ENCODE results near the gene LRRC32.
"Not testable (repeated sequence)": the region's sequence is repeated elsewhere in the genome, so short reads cannot be mapped to it uniquely, and the experiment has no call there.

LRRC32 gene

DNA sequence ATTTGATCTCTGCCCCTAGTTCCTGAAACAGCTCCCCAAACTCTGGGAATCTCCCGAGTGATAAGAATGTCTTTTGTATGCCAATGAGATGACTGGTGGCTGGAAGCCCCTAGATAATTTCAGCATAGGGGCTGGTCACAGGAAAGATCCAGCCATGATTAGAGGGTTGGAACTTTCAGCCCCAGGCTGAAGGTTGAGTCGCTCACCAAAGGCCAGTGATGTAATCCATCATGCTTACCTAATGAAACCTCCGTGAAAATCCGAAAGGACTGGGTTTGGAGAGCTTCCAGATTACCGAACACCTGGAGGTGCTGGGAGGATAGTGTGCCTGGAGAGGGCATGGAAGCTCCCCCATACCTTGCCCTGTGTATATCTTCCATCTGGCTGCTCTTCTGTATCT is 26.0 kb downstream of the LRRC32 start:
- no peak for DNase-seq

DNA sequence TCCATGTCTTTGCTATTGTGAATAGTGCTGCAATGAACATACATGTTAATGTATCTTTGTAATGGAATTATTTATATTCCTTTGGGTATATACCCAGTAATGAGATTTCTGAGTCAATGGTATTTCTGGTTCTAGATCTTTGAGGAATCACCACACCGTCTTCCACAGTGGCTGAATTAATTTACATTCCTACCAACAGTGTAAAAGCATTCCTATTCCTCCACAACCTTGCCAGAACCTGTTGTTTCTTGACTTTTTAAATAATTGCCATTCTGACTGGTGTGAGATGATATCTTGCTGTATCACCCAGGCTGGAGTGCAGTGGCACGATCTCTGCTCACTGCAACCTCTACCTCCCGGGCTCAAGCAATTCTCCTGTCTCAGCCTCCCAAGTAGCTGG is 26.8 kb downstream of the LRRC32 start:
- not testable (repeated sequence) for DNase-seq

DNA sequence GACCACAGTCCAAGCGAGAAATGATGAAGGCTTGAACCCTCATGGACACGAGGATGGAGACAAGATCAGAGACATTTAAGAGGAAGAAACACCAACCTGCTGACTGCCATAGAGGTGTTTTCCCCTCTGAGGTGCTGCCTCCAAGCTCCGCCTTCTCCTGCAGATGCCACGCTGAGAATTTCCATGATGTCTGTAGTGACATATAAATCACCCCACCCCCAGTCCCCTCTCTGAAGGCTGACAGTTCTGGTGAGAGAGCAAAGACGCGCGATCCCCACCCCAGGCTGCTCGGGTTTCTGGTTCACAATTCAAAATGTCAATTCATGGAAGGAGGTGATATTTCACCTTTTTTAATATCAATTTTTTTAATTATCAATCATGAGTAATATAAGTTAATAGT is 28.2 kb downstream of the LRRC32 start:
- DNase-seq = no peak

DNA sequence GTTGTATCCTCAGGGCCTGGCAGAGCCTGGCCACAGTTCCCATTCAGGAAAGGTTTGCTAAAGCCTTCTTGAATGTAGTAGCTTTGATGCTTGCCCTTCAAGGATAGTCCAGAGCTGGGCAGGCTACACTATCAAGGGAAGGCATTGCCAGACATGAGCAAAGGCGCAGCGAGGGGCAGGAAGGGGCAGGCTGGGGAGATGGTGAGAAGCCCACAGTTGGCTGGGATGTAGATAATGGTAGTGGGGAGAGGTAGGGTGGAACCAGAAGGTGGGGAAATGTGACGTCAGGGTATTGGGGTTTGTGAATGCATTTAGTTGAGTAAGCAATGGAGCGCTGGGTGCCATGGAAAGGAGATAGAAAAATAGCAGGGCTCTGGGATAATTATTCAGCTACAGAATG is 28.6 kb downstream of the LRRC32 start:
- DNase-seq = no peak

DNA sequence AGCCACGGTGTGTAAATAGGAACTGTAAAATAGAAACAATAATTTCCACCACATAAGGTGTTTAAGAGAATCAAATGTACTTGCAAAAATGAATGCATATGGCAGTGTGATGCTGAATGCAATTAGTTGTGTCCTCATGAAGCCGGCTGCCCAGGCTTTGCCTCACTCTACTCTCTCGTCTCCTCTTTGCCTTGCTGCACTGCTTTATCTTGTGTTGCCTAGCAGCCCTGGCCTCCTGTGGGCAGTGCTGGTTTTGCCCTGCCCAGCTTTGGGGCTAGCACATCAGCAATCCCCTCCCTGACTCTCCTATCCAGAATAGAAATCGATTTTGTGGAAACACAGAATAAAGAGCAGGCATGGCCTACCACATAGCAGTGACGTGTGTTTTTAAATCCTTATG is 30.0 kb downstream of the LRRC32 start:
- DNase-seq = no peak

DNA sequence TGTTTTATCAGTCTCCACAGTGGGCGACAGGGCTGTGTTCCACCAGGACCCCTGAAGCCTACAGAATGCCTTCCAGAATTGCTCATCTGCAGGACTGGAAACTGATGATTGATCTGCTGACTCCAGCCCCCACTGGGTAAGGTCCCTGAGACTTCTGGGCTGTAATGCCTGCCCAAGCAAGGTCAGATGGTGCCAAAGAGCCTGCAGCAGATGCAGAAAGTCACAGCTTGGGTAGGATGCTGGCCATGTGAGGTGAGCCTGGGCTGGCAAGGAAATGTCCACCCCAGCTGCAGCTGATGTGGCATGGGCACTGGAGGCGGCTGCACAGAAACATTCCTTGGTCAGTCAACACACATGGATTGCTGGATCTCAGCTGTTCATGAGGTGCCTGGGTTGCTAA is 30.9 kb downstream of the LRRC32 start:
- no peak for DNase-seq

DNA sequence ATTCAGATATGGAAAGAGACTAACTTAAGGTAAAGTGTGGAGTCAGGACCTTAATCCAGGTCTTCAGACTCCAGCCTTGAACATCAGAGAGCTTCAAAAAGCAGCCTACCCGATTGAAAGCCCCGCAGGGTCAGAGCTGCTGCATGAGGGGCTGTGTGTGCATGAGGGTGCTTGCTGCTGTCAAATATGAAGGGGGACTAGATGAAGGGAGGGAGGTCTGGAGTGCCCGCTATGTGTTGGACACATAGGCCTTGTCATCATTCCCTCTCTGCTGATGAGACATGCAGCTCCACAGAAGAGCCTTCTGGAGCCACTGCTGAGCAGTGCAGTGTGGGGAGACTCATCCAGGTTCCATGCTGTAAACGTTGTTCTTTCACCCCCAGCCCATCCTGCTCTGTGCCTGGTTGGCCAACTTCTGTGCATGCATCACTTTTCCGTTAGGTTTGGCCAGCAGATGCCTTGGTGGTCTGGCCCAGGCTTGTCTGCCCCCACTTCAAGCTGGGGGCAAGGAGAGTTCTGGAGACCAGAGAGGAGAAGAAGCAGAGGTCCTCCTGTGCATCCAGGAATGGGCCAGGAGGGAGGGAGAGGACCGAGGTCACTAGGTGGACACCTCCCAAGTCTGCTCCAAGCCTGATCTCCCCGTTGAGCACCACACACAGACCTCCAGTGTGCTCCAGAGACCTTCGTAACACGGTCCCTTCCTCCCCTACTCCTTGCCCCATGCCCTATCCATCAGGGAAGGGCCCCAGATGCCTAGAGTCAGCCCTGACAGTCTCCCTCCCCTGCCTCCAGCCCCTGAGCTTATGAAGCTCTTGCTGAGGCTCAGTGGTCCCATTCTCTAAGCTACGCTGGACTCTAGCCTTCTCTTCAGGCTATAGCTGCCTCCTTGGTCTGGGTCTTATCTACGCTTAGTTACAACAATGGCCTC is 32.0 kb downstream of the LRRC32 start:
- DNase-seq = no peak

DNA sequence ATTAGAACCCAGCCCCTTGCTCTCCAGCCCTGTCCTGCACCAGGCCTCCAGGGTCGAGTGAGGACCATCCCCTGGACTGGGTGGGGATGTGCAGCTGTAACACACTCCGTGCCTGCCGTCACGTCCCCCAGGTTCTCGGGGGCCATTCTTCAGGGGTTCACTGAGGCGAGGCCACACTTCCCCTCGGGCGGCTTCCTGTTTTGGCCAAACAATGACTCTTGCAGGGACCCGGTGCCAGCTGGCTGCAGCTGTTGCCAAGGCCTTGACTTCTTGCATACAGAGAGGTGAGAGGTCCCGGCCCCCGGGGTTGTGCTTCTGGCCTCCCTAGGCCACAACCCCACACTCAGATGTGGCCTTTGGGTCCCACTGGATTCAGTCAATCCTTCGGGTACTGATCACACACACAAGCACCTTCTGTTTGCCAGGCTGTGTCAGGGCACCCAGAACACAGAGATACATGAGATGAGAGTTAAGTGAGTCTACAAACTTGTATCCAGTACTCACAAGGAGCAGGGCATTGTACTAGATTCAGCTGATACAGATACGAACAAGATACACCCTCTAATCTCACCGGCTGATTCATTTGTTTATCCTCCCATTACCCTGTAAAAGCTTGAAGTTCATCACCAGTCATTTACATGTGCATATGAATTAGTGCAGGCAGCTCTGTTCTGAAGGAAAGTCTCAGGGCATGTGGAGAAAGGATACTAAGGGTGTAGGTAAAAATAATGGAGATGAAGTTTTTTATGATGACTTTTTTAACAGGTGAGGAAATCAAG is 32.9 kb downstream of the LRRC32 start:
- no peak for DNase-seq

DNA sequence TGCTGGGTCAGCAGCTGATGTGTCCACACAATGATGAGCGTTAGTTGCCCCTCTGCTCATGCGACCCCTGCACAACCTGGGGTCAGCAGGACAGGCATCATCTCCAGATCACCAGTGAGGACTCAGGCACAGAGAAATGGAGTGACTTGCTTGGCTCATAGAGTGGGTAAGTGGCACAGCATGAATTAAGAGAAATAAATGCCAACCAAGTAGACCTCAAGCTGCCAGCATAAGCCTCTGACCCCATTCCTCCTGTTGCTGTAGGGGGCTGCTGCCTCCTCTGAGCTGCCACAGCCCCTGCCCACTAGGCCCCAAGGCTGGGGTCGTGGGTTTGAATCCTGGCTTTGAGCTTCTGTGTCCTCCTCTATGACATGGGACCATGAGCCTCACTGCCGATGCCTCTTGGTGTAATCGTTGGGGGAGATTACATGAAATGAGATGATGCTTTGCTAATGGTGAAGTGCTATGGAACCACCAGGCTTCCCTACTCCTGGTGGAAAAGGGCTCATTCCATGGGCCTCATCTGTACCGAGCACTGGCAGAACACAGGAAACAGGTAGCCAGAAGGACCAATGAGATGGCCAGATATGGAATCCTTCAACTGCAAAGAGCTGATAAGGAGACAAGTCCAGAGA is 33.6 kb downstream of the LRRC32 start:
- DNase-seq = no peak

DNA sequence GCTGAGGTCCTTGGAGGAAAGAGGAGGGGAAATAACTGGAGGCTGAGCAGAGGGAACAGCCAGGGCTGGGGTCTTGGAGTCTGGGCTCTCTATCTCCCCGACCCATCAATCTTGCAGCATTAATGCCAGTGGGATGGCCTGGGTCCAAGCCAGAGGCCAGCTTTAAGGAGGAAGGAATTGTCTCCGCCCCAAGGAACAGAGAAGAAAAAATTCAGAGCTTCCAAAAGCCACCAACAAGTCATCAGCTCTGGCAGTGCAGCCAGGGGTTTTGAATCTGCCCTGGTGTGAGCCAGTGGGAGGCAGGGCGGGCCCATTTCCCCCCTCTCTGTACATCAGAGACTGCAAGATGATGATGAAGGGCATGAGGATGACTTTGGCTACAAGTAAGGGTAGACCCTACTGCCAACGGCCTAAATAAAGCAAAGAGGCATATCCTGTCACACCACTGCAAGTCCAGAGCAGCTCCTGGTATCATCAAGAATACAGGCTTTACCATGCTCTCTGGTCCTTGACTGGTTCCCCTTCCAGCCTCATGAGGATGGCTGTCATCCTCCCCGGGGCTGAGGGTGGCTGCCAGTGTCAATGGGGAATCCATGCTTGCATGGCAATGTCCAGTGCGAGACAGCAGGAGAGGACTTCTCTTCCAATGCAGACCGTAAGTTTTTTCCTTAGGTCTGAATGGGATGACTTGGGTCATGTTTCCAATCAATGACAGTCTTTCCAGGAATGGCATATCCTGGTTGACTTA is 34.4 kb downstream of the LRRC32 start:
- no peak for DNase-seq

DNA sequence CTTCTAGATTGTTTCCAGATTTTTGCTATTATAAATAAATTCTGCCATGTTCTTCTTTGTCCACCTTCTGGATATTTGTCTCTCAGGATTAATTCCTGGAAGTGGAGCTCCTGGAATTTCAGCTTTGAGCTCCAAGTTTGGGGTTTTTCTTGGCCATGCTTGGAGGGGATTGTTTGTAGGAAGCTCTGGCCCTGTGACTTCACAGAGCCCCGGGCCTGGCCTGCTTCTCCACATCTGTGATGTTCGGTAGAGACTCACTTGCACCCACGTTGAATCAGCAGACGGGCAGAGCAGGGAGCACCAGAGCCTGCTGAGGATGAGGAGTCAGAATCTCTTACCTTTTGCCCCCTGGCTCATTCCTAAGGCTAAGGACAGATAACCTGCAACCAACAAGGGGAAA is 35.7 kb downstream of the LRRC32 start:
- no peak for DNase-seq

DNA sequence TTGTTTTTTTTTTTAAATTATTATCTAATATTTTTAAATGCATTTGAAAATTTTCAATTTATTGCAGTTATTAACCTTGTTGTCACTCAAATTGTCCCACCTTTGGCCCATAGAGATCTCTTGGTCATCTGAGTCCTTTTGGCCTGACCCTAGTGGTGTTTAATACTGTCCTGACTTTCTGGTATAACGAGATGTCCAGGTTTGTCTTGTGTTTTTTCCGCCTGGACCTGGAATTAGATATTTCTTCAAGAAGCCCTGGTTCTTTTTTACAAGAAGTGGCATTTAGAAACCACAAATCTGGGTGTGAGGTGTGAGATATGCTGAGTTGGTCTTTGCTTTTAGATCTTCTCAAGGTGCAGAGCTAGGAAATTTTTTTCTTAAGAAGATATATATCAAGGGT is 38.1 kb downstream of the LRRC32 start:
- DNase-seq = no peak

DNA sequence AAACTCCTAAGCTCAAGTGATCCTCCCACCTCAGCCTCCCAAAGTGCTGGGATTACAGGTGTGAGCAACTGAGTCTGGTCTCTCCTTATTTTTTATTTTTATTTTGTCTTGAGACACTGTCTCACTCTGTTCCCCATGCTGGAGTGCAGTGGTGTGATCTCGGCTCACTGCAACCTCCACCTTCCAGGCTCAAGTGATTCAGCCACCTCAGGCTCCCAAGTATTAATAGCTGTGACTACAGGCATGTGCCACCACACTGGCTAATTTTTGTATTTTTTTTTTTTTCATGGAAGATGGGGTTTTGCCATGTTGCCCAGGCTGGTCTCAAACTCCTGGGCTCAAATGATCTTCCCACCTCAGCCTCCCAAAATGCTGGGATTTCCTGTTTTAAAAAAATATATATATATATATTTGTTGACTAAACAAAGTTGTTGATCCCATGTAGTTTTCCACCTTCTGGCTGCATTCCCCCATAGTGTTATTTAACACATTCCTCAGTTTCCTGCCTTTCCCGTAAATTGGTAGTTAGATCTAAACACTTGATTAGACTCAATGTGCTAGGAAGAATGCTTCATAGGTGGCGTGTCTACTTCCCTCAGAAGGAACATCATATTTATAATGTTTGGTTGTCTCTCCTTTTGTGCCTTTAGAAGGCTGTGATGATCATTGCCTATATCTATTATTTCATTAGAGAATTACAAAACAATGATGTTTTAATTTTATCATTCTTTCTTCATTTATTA is 38.8 kb downstream of the LRRC32 start:
- DNase-seq = no peak

DNA sequence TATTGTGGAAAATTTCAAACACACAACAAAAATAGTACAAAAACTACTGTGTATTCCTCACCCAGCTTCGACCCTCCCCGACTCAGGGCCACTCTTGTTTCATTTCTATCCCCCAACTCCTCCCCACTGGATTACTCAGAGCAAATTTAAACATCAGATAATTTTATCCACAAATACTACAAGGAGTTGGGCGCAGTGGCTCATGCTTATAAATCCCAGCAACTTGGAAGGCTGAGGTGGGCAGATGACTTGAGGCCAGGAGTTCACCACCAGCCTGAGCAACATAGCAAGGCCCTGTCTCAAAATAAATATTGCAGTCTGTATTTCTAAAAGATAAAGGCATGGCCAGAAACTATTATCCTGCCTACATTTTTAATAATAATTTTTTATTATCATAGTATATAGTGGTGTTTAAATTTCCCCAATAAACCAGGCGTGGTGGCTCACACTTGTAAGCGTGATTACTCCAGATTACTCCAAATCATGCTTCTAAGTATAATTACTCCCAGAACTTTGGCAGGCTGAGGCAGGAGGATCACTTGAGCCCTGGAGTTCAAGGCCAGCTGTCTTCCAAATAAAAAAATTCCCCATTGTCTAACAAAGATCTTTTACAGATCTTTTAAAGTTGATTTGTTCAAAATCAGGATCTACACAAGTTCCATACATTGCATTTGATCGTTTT is 39.8 kb downstream of the LRRC32 start:
- no peak for DNase-seq

DNA sequence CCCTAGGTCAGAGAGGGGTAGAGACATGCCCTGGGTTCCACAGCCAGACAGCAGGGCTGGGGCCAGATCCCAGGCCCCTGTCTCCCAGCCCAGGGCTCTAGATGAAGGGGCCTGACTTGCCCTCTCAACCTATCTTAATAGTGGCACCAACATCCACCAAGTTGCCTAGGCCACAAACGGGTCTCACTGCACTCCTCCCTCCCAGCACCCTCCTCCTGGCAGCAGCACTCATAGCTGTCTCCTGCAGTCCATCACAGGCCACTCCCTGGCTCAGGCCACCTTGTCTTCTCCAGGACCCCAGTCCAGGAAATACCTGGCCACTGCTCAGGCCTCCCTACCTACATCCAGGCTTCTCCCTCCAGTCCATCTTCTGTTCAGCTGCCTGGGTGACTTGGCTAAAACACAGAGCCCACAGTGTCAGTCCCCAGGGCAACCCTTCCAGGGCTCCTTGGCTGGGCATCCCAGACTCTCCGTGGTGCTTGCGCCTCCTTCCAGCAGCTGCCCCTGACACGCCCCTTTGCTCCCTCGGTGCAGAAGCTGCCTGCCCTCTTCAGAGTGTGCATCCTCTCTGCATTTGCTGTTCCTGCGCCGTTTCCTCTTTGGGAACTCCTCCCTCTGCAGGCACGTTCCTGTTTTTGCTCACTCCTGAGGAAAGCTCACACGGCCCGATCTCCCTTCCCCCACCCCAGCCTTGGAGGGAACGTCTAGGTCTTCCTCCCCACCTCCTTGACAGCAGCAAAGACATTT is 40.5 kb downstream of the LRRC32 start:
- DNase-seq = no peak

DNA sequence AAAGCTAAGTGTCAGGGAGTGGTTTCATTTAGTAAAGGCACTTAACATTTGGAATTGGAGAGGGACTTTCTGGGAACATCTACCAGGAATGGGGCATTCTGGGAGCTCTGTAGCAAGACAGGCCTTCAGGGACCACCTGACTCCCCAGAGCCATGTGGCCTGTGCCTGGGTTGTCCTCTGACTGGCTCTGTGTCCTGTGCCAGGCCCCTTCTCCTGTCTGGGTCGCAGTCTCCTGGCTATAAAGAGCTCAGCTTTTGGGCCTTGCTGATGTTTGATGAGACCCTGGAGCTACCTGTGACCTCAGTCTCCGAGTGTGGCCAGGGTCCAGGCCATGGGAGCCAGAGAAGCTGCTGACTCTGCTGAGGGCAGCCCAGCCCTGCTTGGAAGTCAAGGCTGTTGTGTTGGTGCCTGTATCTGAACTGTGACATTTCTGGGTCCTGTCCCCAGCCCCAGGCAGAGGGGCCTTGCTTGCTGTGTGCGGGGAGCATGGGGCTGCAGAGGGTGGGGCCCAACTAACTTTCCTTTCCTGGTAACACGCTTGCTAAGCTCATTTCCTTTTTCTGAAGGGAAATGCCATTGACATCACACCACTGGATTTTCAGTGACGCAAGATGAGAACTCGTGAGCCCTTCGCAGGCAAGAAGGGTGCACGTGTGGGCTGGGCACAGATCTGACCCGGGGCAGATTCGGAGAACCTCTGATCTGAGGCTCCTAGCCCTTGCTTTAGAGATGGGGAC is 41.3 kb downstream of the LRRC32 start:
- no peak for DNase-seq

DNA sequence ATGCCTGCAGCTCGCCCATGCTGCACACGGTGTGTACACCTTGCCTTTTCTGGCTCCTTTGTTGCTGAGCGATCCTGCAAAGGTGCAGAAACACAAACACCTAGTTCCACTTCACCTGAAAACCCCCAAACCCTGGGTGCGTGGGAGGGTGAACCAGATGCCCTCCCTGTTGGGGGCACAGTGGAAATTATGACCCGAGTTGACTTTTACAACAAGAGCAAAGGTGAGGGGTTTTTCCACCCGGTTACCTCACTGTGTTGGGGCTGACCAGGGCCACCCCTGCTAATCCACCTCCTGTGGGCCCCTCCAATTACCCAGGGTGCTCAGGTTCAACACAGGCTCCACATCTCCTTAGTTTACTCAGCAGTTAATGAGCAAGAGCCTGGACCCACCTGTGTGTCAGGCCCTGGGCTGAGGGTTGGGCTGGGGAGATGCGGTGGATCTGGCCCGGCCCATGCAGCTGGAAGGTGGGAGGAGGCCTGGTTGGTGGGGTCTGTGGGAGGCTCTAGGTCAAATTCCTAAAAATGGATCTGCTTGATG is 42.1 kb downstream of the LRRC32 start:
- DNase-seq = no peak

DNA sequence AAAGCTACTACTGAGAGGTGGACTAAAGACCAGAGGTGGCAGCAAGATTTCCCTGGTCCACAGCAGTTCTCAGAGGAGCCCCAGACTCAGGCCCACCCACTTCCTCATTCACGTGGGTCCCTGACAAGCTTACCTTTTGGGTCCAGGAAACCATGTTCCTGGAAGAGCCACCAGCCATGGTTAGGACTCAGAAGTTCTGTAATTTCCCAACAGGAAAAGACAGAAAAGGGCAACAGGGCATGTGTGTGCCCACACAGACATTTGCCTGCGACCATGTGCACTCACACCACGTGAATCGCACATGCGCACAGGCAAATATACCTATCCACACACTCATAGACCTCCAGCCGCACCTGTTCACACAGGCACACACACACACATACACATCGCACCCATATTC is 42.9 kb downstream of the LRRC32 start:
- no peak for DNase-seq

DNA sequence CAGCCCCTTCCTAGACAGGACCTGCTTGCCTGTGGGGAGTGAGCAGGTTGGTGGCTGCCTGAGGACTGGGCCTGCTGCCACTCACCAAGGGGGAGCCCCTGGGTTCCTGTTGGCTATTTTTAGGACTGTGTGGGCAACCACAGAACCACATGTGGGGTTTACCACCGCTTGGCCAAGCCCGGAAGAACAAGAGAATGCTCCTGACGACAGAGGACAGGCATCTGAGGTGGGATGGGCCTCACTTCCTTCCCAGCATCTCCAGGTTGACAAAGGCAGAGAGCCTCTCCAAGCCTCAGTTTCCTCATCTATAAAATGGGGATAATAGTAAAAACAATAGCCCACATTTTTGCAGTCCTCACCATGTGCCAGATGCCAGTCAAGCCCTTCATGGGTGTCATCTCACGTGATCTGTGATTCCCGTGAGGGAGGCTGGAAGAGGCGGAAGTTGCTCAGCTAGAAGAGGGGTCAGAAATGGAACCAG is 43.6 kb downstream of the LRRC32 start:
- no peak for DNase-seq

DNA sequence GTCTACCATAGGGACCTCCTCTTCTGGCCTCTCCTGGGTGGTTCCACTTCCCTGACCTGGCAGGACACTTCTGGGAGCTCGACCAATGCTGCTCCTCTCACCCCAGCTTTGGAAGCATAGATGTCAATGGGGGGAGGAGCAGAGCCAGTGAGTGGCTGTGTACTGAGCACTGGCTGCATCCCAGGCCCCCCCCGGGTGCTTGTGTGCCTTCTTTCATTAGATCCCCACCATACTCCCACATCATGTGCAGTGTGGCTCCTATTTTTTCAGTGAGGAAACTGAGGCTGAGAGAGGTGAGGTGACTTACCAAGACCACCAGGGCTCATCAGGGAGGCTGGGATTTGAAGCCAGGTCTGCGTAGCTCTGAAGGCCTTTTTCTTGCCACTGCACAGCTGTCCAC is 44.3 kb downstream of the LRRC32 start:
- no peak for DNase-seq

Measured in NCI-H524 treated with DMSO at 0.1 percent for 48 hours (cell line).